KBM-7 (cell line): ENCODE results near the gene TBC1D17.

Source experiments
- DNase-seq: peaks from one replicate; pipeline ENCODE4 v3.0.0-alpha.2; 2015
- in situ Hi-C: fragments of 300-500 bp; cut with MboI; formaldehyde crosslinking; loops from 2 replicates; pipeline ENCODE4 v1.14.3; 2020; ENCODE audit warnings: low sequenced_read_pairs, low pct_unique_long_range_greater_than_20kb, mixed read lengths

TBC1D17 gene

GRCh38 chr19:49927526-49928264 lies 50.2 kb downstream of the TBC1D17 start:
- no peak for DNase-seq
- in situ Hi-C loops = no loop called here

GRCh38 chr19:49929121-49929610 lies 51.7 kb downstream of the TBC1D17 start, which contains the start of the genes ATF5 and NUP62:
Gene ATF5 (plus strand): TSS chr19:49929205. CDS start chr19:49930851, 1,646 bp downstream.
Gene NUP62 (minus strand): TSS chr19:49929504. CDS start chr19:49909807, 19,697 bp downstream.
- peak; percentile 88 for DNase-seq
- in situ Hi-C loops = no loop called here

DNA sequence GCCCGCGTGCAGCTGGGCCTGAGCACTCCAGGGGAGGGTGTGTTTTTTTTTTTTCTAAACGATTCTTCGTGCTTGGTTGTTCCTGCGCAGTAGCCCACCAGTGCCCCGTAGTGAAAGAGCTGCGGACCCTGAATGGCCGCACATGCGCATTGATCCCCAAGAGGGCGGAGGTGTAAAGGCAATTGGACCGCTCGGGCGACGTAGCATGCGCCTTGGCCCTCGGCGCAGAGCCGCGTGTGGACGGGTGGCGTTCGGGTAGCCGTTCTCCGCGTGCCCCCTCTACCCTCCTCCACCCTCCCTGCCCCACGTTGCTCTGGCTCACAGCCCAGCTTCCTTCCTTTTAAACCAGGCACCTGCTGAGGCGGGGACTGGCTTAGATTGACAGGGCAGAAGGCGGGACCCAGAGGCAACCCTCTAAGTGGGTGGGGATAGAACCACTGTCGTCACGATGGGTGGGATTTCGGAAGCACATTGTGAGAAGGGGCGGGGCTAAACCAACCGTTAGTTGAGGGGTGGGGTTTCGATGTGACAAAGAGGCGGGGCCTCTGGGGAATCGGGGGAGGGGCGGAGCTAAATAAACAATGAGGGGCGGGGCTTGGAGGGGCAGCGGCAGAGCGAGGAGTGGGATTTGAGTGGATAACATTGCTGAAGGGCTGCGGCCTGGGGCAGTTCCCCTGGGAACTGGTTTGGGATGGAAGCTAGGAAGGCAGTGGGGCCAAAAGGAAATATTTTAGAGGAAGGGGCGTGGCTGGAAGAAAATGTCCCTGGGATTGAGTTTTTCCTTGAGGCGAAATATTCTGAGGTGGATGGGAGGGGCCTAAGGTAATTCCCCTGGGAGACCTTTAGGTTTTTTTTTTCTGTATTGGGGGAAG lies 52.3 kb downstream of the TBC1D17 start:
- in situ Hi-C loops = no loop called here

DNA sequence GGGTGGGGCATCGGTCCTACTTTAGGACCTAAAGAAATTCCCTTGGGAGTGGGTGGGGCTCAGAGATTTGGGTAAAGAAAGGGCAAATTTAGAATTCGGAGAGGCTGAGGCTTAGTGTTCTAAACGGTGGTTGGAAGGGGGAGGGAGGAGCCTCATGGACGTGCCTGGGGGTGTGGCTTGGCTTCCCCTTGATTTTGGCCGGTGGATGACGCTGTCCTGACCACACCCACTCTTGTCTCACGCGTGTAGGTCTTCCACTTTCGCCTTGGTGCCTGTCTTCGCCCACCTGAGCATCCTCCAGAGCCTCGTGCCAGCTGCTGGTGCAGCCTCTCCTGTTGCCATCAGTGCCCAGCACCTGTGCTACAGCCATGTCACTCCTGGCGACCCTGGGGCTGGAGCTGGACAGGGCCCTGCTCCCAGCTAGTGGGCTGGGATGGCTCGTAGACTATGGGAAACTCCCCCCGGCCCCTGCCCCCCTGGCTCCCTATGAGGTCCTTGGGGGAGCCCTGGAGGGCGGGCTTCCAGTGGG lies 53.0 kb downstream of the TBC1D17 start:
- DNase-seq = no peak
- in situ Hi-C loops = no loop called here

More for the DNA sequence above, 52.3 kb downstream of the TBC1D17 start:
- peak; percentile 96 for DNase-seq

DNA sequence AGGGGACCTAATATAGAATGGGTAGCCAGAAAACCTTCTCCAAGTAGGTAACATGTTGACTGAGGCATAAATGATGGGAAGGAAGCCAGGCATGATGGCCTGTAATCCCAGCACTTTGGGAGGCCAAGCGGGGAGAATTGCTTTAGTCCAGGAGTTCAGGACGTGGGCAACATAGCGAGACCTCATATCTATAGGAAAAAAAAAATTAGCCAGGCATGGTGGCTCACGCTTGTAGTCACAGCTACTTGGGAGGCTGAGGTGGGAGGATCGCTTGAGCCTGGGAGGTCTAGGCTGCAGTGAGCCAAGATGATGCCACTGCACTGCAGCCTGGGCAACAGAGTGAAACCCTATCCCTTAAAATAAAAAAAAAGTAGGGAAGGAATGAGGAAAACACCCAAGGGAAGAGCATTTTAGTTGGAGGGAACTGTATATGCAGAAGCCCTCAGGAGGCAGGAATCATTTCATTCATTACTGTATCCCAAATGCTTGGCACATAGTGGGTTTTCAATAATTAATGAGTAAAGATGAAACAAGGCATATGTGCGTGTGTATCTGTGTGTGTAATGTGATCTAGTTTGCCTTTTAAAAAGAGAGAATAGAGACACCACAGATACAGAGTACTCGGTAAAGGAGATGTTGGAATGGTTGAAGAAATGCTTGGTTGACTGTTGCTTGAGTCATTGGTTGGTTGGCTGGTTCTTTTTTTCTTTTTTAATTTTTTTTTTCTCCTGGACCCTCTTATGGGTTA lies 54.0 kb downstream of the TBC1D17 start:
- in situ Hi-C loops = no loop called here
- no peak for DNase-seq

GRCh38 chr19:49932041-49932451 lies 54.5 kb downstream of the TBC1D17 start:
- no peak for DNase-seq
- in situ Hi-C loops = no loop called here

DNA sequence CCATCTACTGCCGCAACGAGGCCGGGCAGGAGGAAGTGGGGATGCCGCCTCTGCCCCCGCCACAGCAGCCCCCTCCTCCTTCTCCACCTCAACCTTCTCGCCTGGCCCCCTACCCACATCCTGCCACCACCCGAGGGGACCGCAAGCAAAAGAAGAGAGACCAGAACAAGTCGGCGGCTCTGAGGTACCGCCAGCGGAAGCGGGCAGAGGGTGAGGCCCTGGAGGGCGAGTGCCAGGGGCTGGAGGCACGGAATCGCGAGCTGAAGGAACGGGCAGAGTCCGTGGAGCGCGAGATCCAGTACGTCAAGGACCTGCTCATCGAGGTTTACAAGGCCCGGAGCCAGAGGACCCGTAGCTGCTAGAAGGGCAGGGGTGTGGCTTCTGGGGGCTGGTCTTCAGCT lies 55.2 kb downstream of the TBC1D17 start:
- in situ Hi-C loops = no loop called here
- DNase-seq = no peak

DNA sequence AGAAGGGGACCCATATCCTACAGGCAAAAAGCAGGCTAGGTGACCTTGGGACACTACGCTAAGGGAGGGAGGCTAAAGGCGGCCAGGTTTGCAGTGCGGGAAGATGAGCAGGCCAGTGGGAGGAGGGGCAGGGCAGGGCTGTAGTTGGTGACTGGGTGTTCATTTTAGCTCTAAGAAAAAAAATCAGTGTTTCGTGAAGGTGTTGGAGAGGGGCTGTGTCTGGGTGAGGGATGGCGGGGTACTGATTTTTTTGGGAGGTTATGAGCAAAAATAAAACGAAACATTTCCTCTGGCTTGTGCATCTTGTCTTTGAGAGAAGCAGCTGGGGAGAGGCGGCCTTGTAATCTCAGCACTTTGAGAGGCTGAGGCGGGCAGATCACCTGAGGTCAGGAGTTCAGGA lies 56.1 kb downstream of the TBC1D17 start:
- in situ Hi-C loops = no loop called here
- DNase-seq = no peak

DNA sequence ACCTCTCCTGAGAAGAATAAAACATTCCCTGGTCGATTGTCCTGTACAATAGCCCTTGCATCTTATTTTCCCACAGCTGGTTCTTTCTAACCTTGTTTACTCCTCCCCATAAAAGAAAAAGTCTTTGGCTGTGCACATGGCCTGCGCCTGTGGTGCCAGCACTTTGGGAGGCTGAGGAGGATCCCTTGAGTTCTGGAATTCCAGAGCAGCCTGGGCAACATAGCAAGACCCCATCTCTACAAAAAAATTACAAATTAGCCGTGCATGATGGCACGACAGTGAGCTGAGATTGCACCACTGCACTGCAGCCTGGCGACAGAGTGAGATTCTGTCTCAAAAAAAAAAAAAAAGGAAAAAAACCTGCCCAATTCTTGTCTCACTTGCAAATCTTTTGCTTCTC lies 59.0 kb downstream of the TBC1D17 start:
- in situ Hi-C loops = no loop called here
- no peak for DNase-seq

- peak; percentile 86 for DNase-seq
- in situ Hi-C loops = no loop called here
Observed at GRCh38 chr19:49937750-49938381, 60.4 kb downstream of the TBC1D17 start.
